GM21367 (cell line): Measurements from ENCODE around the gene CPT1A.

Source experiments
- ATAC-seq: cut with Tn5 transposase; IDR thresholded peaks from one replicate; pipeline ENCODE4 v1.9.1; 2021; ENCODE audit not compliant: unreplicated experiment

The CPT1A gene

GRCh38 chr11:68854273-68854958, 12.7 kb upstream of the CPT1A start:
- ATAC-seq, result no peak

GRCh38 chr11:68852628-68853027, 10.9 kb upstream of the CPT1A start:
- ATAC-seq, result no peak

GRCh38 chr11:68848429-68848828, 6.7 kb upstream of the CPT1A start:
- no peak for ATAC-seq

- ATAC-seq, result no peak
These were observed 5.7 kb upstream of the CPT1A start for GRCh38 chr11:68847395-68847794.

- no peak for ATAC-seq
These were observed 3.8 kb upstream of the CPT1A start for GRCh38 chr11:68845351-68846002.

GRCh38 chr11:68844801-68845200, 3.1 kb upstream of the CPT1A start:
- ATAC-seq, result no peak

GRCh38 chr11:68844376-68844775, 2.7 kb upstream of the CPT1A start:
- no peak for ATAC-seq

GRCh38 chr11:68843703-68844312, 2.1 kb upstream of the CPT1A start:
- ATAC-seq, result peak; percentile 33

GRCh38 chr11:68843052-68843561, 1.4 kb upstream of the CPT1A start:
- ATAC-seq, result no peak

GRCh38 chr11:68842427-68843051, 823 bp upstream of the CPT1A start:
- ATAC-seq, result no peak

- ATAC-seq, result no peak
These were observed 759 bp downstream of the CPT1A start for GRCh38 chr11:68840661-68841653.

- ATAC-seq, result no peak
These were observed 1.6 kb downstream of the CPT1A start for GRCh38 chr11:68839911-68840641.

- ATAC-seq, result peak; percentile 41
These were observed 2.5 kb downstream of the CPT1A start for GRCh38 chr11:68839054-68839865.

GRCh38 chr11:68838572-68838964, 3.1 kb downstream of the CPT1A start:
- ATAC-seq, result no peak

- no peak for ATAC-seq
These were observed 3.8 kb downstream of the CPT1A start for GRCh38 chr11:68837583-68838571.

GRCh38 chr11:68835749-68836148, 6.0 kb downstream of the CPT1A start:
- ATAC-seq, result no peak

GRCh38 chr11:68835328-68835727, 6.4 kb downstream of the CPT1A start:
- no peak for ATAC-seq
